Suprapubic skin (tissue), 4 donors: Measurements from ENCODE around the gene HMGCLL1. TPM values are rescaled to one million over a fixed set of nuclear protein-coding genes. Genes with fewer than 3 reads are reported as not detected.

Source experiments
- DNase-seq, 2 donors: peaks; one replicate each; pipeline ENCODE4 v3.0.0-alpha.2; 2019; ENCODE audit warnings: low spot score in 2 of 2
- H3K27ac ChIP-seq: fragments of 200-600 bp; sonication (generic); one replicate; pipeline ENCODE4 v1.5.1; 2019
- H3K27me3 ChIP-seq: fragments of 200-600 bp; sonication (generic); one replicate; pipeline ENCODE4 v1.5.1; 2019
- H3K36me3 ChIP-seq: fragments of 200-600 bp; sonication (generic); one replicate; pipeline ENCODE4 v1.5.1; 2019
- H3K4me1 ChIP-seq: fragments of 200-600 bp; sonication (generic); one replicate; pipeline ENCODE4 v1.5.1; 2019
- H3K4me3 ChIP-seq: fragments of 200-600 bp; sonication (generic); one replicate; pipeline ENCODE4 v1.5.1; 2019; ENCODE audit warnings: mild to moderate bottlenecking
- H3K9me3 ChIP-seq: fragments of 200-600 bp; sonication (generic); one replicate; pipeline ENCODE4 v1.5.1; 2019
- CTCF ChIP-seq, 2 donors: fragments of 200-600 bp in 1 of 2; fragments of 450-650 bp in 1 of 2; sonication (generic) in 1 of 2; IDR thresholded peaks; one replicate each; pipeline ENCODE4 v1.5.1; 2016 to 2019; ENCODE audit warnings: antibody characterized with exemption in 2 of 2, mild to moderate bottlenecking in 1 of 2, moderate library complexity in 1 of 2
- EP300 ChIP-seq: sonication (generic); formaldehyde crosslinking; IDR thresholded peaks from one replicate; pipeline ENCODE4 v1.6.1; 2017; ENCODE audit warnings: antibody characterized with exemption
- POLR2A ChIP-seq, 2 donors: fragments of 450-650 bp; IDR thresholded peaks; one replicate each; pipeline ENCODE4 v1.6.1; 2017; ENCODE audit warnings: antibody characterized with exemption in 2 of 2, mild to moderate bottlenecking in 2 of 2, moderate library complexity in 2 of 2
- POLR2AphosphoS5 ChIP-seq, 3 donors: sonication (generic); formaldehyde crosslinking; IDR thresholded peaks; one replicate each; pipeline ENCODE4 v1.6.1; 2017; ENCODE audit warnings: antibody characterized with exemption in 3 of 3
- WGBS: methylation state at CpG from one replicate; pipeline ENCODE4 v1.1.5; 2018; 5-methylcytosine and 5-hydroxymethylcytosine counted together
- total RNA-seq, 4 donors: library from RNA; depleted of rRNA; stranded (reverse); fragments of >200 nt; gene quantifications; one replicate each; pipeline ENCODE4 v1.1.0, GENCODE V29; 2016

HMGCLL1 gene
- total RNA-seq, 4 donors from 2014 or later: 0.23 to 0.62 TPM; not detected in 2

- H3K27me3 ChIP-seq: no peaks in the 10 kb centered on the region
- no peaks in the 10 kb centered on the region for H3K9me3 ChIP-seq
- H3K4me1 ChIP-seq: no peaks in the 10 kb centered on the region
- no peak for DNase-seq
- H3K36me3 ChIP-seq: no peaks in the 10 kb centered on the region
- no peak for TF ChIP-seq CTCF (IDR thresholded peaks at IDR 0.05)
- TF ChIP-seq POLR2AphosphoS5 (IDR thresholded peaks at IDR 0.05): no peak
- TF ChIP-seq EP300: no peak
- TF ChIP-seq POLR2A (IDR thresholded peaks at IDR 0.05): no peak
- H3K27ac ChIP-seq: no peak overlapping the region
- H3K4me3 ChIP-seq: no peak overlapping the region
- WGBS: 79% methylated on average over 3 of the region's 3 CpGs
These were observed 81.3 kb downstream of the HMGCLL1 start for GRCh38 chr6:55497694-55498093.

GRCh38 chr6:55496201-55496600, 82.8 kb downstream of the HMGCLL1 start:
- no peak for TF ChIP-seq CTCF (IDR thresholded peaks at IDR 0.05)
- TF ChIP-seq POLR2AphosphoS5 (IDR thresholded peaks at IDR 0.05): no peak
- no peak for TF ChIP-seq EP300
- no peak for TF ChIP-seq POLR2A (IDR thresholded peaks at IDR 0.05)
- H3K9me3 ChIP-seq: no peaks in the 10 kb centered on the region
- DNase-seq: no peak
- no peaks in the 10 kb centered on the region for H3K4me1 ChIP-seq
- no peaks in the 10 kb centered on the region for H3K27me3 ChIP-seq
- 88% methylated on average over 1 of the region's 1 CpG for WGBS
- no peak overlapping the region for H3K4me3 ChIP-seq
- H3K36me3 ChIP-seq: no peaks in the 10 kb centered on the region
- no peak overlapping the region for H3K27ac ChIP-seq

GRCh38 chr6:55495277-55495676, 83.7 kb downstream of the HMGCLL1 start:
- no peaks in the 10 kb centered on the region for H3K27me3 ChIP-seq
- DNase-seq: no peak
- H3K4me1 ChIP-seq: no peaks in the 10 kb centered on the region
- 58% methylated on average over 3 of the region's 3 CpGs for WGBS
- H3K36me3 ChIP-seq: no peaks in the 10 kb centered on the region
- H3K4me3 ChIP-seq: no peak overlapping the region
- TF ChIP-seq EP300 (no peak), POLR2A (IDR thresholded peaks at IDR 0.05) (no peak), POLR2AphosphoS5 (IDR thresholded peaks at IDR 0.05) (no peak), CTCF (IDR thresholded peaks at IDR 0.05) (no peak)
- H3K9me3 ChIP-seq: no peaks in the 10 kb centered on the region
- no peak overlapping the region for H3K27ac ChIP-seq

GRCh38 chr6:55494411-55494810, 84.6 kb downstream of the HMGCLL1 start:
- 36% methylated on average over 2 of the region's 2 CpGs for WGBS
- Histone ChIP-seq H3K27ac (no peak overlapping the region), H3K27me3 (no peaks in the 10 kb centered on the region), H3K4me3 (no peak overlapping the region), H3K9me3 (no peaks in the 10 kb centered on the region), H3K4me1 (no peaks in the 10 kb centered on the region), H3K36me3 (no peaks in the 10 kb centered on the region)
- no peak for TF ChIP-seq CTCF (IDR thresholded peaks at IDR 0.05)
- TF ChIP-seq POLR2A (IDR thresholded peaks at IDR 0.05): no peak
- no peak for TF ChIP-seq EP300
- TF ChIP-seq POLR2AphosphoS5 (IDR thresholded peaks at IDR 0.05): no peak
- DNase-seq: no peak

- no peaks in the 10 kb centered on the region for H3K36me3 ChIP-seq
- TF ChIP-seq POLR2AphosphoS5 (IDR thresholded peaks at IDR 0.05): no peak
- no peak for TF ChIP-seq POLR2A (IDR thresholded peaks at IDR 0.05)
- no peak for TF ChIP-seq CTCF (IDR thresholded peaks at IDR 0.05)
- no peak for TF ChIP-seq EP300
- H3K4me1 ChIP-seq: no peaks in the 10 kb centered on the region
- H3K4me3 ChIP-seq: no peak overlapping the region
- WGBS: 96% methylated on average over 4 of the region's 4 CpGs
- H3K9me3 ChIP-seq: no peaks in the 10 kb centered on the region
- H3K27ac ChIP-seq: no peak overlapping the region
- H3K27me3 ChIP-seq: no peaks in the 10 kb centered on the region
- no peak for DNase-seq
These were observed 86.7 kb downstream of the HMGCLL1 start for GRCh38 chr6:55492259-55492658.
